Measurements from ENCODE around the gene CBFA2T3.

DNA sequence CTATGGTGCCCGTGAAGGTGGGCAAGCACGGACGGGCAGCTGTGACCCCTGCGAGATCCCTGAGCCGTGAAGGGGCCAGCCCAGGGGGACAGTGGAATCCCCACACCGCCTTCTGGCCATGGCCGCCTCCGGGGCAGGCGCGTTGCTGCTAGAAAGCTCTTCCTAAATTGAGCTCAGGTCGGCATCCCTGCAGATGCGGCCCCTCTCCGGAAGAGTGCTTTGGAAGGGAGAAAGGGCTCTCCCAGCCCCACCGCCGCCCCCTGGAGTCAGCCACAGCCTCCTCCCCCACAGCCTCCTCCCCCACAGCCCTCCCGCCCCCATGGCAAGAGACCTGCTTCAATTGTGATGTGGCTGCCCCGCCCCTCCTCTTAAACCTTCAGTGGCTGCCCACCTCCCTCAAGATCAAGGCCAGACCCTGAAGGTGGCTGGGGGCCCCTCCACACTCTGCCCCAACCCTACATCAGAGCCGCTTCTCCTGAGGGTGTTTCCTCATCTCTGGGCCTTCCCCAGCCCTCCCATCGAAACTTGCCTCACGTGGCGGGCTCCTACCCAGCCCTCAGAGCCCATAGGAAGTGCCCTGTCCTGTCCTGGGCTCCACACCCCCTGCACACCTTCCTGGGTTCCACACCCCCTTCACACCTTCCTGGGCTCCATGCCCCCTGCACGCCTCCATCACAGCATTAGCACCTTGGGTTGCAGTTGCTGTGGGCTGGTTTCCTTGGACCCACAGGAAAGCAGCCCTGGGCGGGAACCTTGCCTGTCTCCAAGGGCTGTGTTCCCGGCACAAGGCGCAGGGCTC is 5.5 kb upstream of the CBFA2T3 start:
- TF ChIP-seq, protein P1, sequence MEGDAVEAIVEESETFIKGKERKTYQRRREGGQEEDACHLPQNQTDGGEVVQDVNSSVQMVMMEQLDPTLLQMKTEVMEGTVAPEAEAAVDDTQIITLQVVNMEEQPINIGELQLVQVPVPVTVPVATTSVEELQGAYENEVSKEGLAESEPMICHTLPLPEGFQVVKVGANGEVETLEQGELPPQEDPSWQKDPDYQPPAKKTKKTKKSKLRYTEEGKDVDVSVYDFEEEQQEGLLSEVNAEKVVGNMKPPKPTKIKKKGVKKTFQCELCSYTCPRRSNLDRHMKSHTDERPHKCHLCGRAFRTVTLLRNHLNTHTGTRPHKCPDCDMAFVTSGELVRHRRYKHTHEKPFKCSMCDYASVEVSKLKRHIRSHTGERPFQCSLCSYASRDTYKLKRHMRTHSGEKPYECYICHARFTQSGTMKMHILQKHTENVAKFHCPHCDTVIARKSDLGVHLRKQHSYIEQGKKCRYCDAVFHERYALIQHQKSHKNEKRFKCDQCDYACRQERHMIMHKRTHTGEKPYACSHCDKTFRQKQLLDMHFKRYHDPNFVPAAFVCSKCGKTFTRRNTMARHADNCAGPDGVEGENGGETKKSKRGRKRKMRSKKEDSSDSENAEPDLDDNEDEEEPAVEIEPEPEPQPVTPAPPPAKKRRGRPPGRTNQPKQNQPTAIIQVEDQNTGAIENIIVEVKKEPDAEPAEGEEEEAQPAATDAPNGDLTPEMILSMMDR (IDR thresholded peaks at IDR 0.05): no peak
- no peak for TF ChIP-seq ZFX (IDR thresholded peaks at IDR 0.05; ENCODE audit: borderline replicate concordance)

Measured in 22Rv1 (cell line).